Raji (cell line): ENCODE measurements around the gene USH1G.

ENCODE experiments used
- POLR2A ChIP-seq: IDR thresholded peaks from 2 replicates; pipeline ENCODE4 v1.6.1; 2011; ENCODE audit warnings: low read depth, low read length, control low read depth; ENCODE audit not compliant: insufficient read depth

USH1G gene

GRCh38 chr17:74922694-74923537, at the start of gene USH1G:
TSS of gene USH1G (minus strand) at chr17:74923255. CDS start at chr17:74923073, 182 bp downstream.
- TF ChIP-seq POLR2A, result no peak

- no peak for TF ChIP-seq POLR2A
Measured at GRCh38 chr17:74972107-74972972, 49.3 kb upstream of the USH1G start, which contains the start of gene HID1. TSS of gene HID1 (minus strand) at chr17:74972759. CDS start at chr17:74972656, 103 bp downstream.

DNA sequence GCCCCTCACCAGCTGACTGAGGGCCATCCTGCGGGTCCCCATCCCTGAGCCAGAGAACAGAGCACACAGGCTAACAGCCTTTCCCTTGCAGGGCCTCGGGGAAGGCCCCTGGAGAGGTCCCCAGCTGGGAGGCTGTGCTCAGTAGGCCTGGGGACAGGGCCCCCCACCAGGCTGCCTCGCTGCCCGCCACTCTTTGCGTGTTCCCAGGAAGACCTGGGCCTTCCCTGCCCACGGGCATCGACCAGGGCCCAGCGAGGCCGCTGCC, 48.7 kb upstream of the USH1G start:
- no peak for TF ChIP-seq POLR2A

DNA sequence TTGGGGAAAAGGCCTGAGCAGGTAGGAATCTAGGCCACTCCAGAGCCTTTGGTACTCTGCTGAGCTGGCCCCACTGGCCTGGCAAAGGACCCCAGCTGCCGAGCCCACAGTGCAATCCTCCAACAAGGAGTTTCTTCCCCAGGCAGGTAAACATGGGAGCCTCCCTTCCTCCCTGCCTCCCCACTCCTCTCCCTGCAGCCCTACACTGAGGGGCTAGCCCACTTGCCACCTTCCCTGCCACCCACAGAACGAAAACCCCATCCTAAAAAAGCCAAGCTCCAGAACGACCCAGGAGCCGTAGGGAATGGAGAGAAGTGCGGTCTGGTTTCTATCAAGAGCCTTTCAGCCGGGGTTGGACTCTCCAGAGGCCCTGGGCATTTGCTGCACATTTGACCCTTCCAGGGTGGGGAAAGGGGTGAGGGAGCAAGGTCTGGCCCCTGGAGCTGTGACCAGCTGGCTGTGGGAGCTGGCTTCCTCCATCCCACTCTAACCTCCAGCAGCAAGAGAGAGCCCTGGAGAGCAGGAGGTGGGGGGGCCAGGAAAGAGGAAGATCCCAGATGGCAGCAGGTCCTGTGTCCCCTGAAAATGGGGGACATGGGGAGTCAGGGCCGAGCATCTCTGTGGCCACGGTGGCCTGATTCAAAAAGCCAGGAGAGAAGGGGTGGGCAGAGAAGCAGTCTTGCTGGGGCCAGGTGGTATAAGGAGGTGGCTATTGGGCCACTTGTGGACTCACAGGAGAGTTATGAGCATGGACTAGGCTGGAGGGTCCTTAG, 48.2 kb upstream of the USH1G start:
- no peak for TF ChIP-seq POLR2A

DNA sequence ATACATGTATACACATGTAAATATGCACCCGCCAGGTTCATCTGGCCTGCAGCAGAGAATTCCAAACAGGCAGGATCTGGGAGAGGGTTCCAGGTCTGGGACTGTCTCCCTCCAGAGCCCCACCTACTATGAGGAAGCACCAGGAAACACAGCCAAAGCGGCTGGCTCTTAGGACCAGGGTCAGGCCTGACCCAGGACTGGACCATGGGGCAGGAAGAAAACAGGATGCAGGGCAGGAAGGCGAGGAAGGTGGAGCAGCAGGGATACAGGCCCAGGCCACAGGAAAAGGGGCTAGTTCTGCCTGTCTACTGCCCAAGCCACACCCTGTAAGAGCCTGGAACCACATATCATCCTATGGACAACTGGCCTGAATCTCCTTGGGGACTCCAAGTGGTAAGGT, 47.3 kb upstream of the USH1G start:
- no peak for TF ChIP-seq POLR2A

DNA sequence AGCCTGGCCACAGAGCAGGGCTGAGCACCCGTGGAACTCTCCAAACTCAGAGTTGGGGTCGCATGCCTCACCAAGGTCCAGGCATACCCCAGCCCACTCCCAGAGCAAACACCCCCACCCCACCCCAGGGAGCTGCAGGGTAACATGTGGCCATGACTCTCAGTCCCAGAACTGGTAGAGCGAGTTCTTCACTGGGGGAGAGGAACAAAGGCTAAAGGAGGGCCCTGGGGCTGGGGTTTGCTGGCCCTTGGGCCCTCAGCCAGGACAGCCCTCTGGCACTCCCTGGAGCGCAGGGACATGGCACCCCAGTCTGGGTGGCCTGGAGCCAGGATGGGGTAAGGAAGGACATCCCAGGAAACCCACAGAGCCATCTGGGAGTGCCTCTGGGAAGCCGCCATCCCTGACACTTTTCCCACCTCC, 45.3 kb upstream of the USH1G start:
- TF ChIP-seq POLR2A, result no peak

GRCh38 chr17:74964988-74965622, 42.0 kb upstream of the USH1G start:
- no peak for TF ChIP-seq POLR2A

- no peak for TF ChIP-seq POLR2A
Measured at GRCh38 chr17:74964246-74964761, 41.2 kb upstream of the USH1G start.

DNA sequence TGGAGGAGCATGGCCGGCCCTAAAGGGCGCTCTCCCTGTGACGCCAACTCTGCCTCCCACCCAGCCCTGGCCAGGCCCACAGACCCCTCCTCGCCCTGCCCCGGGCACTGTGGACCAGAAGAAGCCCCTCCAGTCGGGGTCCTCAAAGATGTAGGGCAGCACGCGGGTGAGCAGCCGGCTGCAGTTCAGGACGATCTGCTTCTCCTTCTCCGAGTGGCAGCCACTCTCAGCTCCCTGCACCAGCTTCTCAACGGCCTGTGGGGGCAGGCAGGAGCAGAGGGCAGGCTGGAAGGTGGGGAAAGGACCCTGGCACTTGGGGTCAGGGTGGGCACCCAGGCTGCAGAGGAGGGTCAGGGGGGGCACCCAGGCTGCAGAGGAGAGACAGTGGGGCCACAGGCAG, 40.6 kb upstream of the USH1G start:
- no peak for TF ChIP-seq POLR2A

- no peak for TF ChIP-seq POLR2A
Measured at GRCh38 chr17:74962622-74963394, 39.8 kb upstream of the USH1G start.

GRCh38 chr17:74961657-74962350, 38.7 kb upstream of the USH1G start:
- no peak for TF ChIP-seq POLR2A

DNA sequence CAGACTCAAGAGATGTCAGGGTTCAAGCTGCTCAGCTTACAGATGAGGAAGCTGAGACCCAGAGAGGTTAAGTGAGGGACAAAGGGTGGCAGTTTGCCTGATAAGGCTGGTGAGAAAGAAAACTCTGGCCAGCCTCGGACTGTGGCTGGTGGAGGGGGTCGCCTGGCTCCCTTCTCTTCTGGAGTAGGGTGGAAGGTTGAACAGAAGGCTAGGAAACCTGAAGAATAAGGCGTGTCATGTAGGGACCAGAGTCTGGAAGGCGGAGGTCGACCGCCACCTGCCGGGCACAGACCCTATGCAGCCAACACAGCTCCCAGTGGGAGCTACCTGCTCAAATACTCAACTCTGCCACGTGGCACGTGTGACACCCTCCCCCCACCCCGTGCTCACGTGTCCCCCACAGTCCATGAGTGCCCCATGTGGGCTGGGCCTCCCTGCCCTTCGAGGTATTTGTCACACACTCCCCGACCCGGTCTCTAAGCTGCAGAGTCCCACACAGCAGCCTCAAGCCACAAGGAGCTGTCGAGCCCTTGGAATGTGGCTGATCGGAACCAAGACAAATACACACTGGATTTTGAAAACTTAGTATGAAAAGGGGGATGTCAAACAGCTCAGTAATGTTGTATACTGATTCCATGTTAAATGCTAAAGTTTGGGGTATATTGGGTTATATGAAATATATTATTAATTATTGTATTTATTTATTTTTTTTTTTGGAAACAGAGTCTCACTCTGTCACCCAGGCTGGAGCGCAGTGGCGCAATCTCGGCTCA, 37.7 kb upstream of the USH1G start:
- TF ChIP-seq POLR2A, result no peak
